GM12864 (cell line): ENCODE results near the gene APOL2.
"Not testable (repeated sequence)": the region's sequence is repeated elsewhere in the genome, so short reads cannot be mapped to it uniquely, and the experiment has no call there.

Source experiments
- DNase-seq: peaks from one replicate; pipeline ENCODE4 v3.0.0-alpha.2; 2011; ENCODE audit warnings: low read depth
- H3K4me3 ChIP-seq: 2 replicates; pipeline ENCODE4 v1.5.1; 2011; ENCODE audit warnings: mild to moderate bottlenecking, low read depth, low read length, control low read depth
- TF ChIP-seq, protein P1 (sequence below): IDR thresholded peaks from 2 replicates; pipeline ENCODE4 v1.5.1; 2011; ENCODE audit warnings: low read depth, mild to moderate bottlenecking, moderate library complexity, low read length, control low read depth, inconsistent platforms; ENCODE audit errors: missing control alignments

Gene APOL2

GRCh38 chr22:36208914-36209313, 30.4 kb downstream of the APOL2 start:
- no peak for DNase-seq
- TF ChIP-seq, protein P1, sequence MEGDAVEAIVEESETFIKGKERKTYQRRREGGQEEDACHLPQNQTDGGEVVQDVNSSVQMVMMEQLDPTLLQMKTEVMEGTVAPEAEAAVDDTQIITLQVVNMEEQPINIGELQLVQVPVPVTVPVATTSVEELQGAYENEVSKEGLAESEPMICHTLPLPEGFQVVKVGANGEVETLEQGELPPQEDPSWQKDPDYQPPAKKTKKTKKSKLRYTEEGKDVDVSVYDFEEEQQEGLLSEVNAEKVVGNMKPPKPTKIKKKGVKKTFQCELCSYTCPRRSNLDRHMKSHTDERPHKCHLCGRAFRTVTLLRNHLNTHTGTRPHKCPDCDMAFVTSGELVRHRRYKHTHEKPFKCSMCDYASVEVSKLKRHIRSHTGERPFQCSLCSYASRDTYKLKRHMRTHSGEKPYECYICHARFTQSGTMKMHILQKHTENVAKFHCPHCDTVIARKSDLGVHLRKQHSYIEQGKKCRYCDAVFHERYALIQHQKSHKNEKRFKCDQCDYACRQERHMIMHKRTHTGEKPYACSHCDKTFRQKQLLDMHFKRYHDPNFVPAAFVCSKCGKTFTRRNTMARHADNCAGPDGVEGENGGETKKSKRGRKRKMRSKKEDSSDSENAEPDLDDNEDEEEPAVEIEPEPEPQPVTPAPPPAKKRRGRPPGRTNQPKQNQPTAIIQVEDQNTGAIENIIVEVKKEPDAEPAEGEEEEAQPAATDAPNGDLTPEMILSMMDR, result no peak
- H3K4me3 ChIP-seq, result no peak overlapping the region

DNA sequence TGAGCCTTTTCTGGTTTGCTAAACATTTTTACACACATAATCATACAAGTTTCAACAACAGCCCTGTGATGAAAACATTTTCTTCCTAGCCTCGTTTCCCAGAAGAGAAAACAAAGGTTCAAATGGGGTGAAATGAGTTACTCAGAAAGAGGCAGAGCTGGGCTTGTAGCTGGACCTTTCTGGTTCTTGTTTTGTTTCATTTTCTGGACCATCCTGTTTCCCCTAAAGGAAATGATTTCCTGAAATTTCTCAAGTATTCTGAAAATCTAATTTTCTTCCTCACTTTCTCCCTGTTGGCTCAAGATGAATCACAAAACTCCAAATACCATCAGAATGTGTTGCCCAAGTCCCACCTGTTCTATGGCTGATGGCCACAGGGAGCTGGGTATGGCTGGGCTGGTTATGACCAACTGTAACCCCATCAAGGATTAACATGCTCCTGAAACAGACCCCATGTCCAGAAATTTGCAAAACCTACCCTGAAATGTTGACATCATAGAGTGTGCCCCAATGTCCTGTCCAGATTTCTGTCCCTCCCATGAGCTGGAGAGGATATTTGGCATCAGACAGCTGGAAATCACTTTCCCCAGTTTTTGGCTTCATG, 31.1 kb downstream of the APOL2 start:
- no peak for DNase-seq
- no peak overlapping the region for H3K4me3 ChIP-seq
- TF ChIP-seq, protein P1, result no peak

GRCh38 chr22:36206255-36206654, 33.1 kb downstream of the APOL2 start:
- DNase-seq, result no peak
- H3K4me3 ChIP-seq, result no peak overlapping the region
- TF ChIP-seq, protein P1, result no peak

DNA sequence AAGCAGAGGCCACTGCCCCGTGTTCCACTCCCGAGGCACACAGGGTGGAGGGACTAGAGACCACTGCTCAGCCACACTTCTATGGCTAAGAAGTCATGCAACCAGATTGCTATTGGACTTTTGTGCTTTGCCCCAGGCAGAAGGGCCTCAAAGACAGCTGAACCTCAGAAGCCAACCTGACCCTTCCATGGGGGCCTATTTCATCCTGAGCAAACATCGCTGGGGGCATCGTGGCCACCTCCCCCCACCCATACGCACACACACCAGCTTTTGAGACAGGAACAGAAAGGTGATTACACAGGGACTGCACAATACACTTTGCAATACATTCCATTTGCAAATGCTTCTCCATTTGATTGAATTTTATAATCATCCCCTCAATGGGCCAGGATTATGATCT, 33.8 kb downstream of the APOL2 start:
- not testable (repeated sequence) for DNase-seq, H3K4me3 ChIP-seq

- TF ChIP-seq, protein P1, result no peak
- DNase-seq, result no peak
- H3K4me3 ChIP-seq, result no peak overlapping the region
Observed at GRCh38 chr22:36204632-36205015, 34.7 kb downstream of the APOL2 start.

DNA sequence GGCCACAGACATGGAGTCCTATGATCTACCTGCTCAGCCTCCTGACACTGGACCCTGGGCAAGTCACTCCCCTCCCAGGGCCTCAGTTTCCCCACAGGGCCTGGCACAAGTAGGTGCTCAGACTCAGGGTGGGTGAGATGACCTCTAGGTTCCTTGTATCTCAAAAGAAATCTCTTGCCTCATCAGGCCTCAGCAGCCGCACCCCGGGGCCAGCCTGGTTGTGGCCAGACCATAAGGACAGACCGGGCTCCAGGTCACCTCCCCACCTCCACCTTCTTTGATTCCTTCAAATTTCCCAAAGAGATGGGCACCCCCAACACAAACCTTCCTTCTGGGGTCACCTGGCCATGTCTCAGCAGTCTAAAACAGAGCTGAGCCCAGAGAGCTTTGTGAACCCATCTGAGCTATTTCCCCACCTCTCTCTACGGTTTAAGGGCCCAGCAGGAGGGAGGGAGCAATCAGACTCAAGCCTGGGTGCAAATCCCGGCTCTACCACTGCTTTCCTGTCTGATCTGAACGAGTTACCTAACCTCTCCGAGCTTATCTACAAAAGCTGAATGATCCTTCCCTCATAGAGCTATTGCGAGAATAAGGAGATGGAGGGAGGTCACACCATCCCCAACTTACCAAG, 35.2 kb downstream of the APOL2 start:
- no peak for DNase-seq
- H3K4me3 ChIP-seq, result no peak overlapping the region
- TF ChIP-seq, protein P1, result no peak

DNA sequence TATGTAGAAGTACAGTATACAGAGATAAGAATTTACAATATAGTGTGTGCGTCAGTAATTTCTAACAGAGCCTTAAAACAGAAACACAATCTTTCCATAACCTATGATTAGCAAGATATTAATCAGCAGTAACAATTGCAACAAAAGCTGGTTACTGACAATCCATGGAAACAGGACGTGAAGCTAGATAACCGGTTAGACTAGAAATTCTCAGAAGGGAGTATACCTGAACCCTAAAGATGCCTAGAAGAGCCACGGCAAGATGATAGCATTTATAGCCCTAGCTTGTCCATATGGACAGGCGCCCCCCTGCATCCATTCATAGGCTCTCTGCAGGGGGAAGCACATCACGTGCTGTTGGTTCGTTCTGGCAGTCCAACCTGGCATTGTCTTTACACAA, 35.9 kb downstream of the APOL2 start:
- not testable (repeated sequence) for H3K4me3 ChIP-seq, DNase-seq

DNA sequence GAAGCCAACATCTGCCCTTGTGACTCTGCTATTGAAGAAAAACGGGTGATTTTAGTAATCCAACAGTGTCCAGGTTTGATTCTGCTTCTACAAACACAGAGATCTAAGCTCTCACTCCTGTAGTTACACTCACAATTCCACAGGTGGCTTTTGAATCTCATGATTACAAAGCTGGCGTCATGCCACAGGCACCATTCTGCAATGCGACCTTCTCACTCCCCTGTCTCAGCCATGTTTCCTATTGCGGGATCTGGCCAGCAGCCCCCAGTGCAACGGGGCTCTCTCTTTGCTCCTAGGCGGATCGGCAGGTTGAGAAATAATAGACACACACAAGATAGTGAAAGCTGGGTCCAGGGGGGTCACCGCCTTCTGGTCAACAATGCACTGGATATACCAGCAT, 36.4 kb downstream of the APOL2 start:
- not testable (repeated sequence) for DNase-seq, H3K4me3 ChIP-seq
